Esophagus (tissue), 2 donors: Measurements from ENCODE around the gene METRNL. TPM values are rescaled to one million over a fixed set of nuclear protein-coding genes. Genes with fewer than 3 reads are reported as not detected.

ENCODE experiments used
- H3K27ac ChIP-seq, 2 donors: one replicate each; pipeline ENCODE4 v1.5.1; 2013; ENCODE audit warnings: low read depth in 2 of 2, mild to moderate bottlenecking in 2 of 2, inconsistent platforms in 1 of 2, low read length in 1 of 2, moderate library complexity in 1 of 2
- H3K27me3 ChIP-seq, 2 donors: one replicate each; pipeline ENCODE4 v1.6.1; 2013; ENCODE audit warnings: low read length in 2 of 2, control low read depth in 1 of 2, mild to moderate bottlenecking in 1 of 2; ENCODE audit not compliant: insufficient read depth in 2 of 2, control insufficient read depth in 1 of 2
- H3K36me3 ChIP-seq, 2 donors: one replicate each; pipeline ENCODE4 v1.6.1; 2013; ENCODE audit warnings: low read length in 1 of 2; ENCODE audit not compliant: control insufficient read depth in 2 of 2, insufficient read depth in 2 of 2
- H3K4me1 ChIP-seq, 2 donors: one replicate each; pipeline ENCODE4 v1.6.1; 2013; ENCODE audit warnings: low read length in 1 of 2; ENCODE audit not compliant: control insufficient read depth in 2 of 2, insufficient read depth in 2 of 2
- H3K4me3 ChIP-seq, 2 donors: one replicate each; pipeline ENCODE4 v1.5.1; 2013; ENCODE audit warnings: low read length in 2 of 2, mild to moderate bottlenecking in 2 of 2, low read depth in 1 of 2, moderate library complexity in 1 of 2
- H3K9me3 ChIP-seq, 2 donors: one replicate each; pipeline ENCODE4 v1.6.1; 2013; ENCODE audit warnings: mild to moderate bottlenecking in 2 of 2, low read depth in 1 of 2, low read length in 1 of 2, moderate library complexity in 1 of 2; ENCODE audit not compliant: control insufficient read depth in 2 of 2, insufficient read depth in 1 of 2
- WGBS, 2 donors: extraction: QIAGEN DNeasy Blood & Tissue Kit; methylation state at CpG; one replicate each; pipeline ENCODE4 v1.1.7; 2013; 5-methylcytosine and 5-hydroxymethylcytosine counted together
- polyA plus RNA-seq, 2 donors: library from polyadenylated mRNA; stranded (reverse); fragments of 200-250 nt; gene quantifications; one replicate each; pipeline ENCODE4 v1.2.3, GENCODE V29; 2013
- donor health status: healthy with polysubstance abuse.
- donor health status: Bipolar disorder and iron deficiency.

Gene METRNL
- polyA plus RNA-seq, 2 donors = 143 to 169 TPM

DNA sequence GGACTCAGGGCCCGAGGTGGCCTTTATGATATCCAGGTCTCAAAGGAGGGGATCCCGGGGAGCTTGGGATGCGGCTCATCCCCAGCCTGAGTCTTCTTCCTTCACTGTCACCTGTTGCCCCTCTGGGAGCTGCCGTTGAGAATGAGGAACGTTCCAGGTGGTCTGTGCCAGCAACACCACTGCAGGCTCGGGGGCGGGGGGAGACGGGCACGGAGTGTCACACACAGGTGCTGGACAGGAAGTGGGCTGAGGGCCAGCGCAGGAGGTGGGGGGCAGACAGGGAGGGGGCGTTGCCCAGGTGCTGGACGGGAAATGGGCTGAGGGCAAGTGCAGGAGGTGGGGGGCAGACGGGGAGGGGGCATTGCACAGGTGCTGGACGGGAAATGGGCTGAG is 28.2 kb downstream of the METRNL start:
- Histone ChIP-seq H3K27ac (no peak overlapping the region), H3K4me1 (peaks cover 5 to 10% of the 10 kb centered on the region in 2 donors)
- 38 to 45% methylated on average over 14 of the region's 14 CpGs for WGBS, 2 donors

DNA sequence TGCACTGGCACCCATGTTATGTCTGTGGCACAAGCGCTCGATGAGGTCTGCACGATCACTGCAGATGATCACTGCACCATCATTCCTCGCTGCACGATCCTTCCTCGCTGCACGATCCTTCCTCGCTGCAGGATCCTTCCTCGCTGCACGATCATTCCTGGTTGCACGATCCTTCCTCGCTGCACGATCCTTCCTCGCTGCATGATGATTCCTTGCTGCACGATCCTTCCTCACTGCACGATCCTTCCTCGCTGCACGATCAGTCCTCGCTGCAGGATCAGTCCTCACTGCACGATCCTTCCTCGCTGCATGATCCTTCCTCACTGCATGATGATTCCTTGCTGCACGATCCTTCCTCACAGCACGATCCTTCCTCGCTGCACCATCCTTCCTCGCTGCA is 29.3 kb downstream of the METRNL start:
- Histone ChIP-seq H3K36me3 (no peaks in the 10 kb centered on the region), H3K9me3 (no peaks in the 10 kb centered on the region), H3K4me3 (no peak overlapping the region), H3K27ac (no peak overlapping the region), H3K27me3 (no peaks in the 10 kb centered on the region), H3K4me1 (peaks cover 5 to 10% of the 10 kb centered on the region in 2 donors)
- WGBS, 2 donors = 94 to 95% methylated on average over 25 of the region's 25 CpGs

More for the DNA sequence above, 28.2 kb downstream of the METRNL start:
- Histone ChIP-seq H3K27me3 (no peaks in the 10 kb centered on the region), H3K9me3 (no peaks in the 10 kb centered on the region), H3K4me3 (no peak overlapping the region), H3K36me3 (no peaks in the 10 kb centered on the region)

DNA sequence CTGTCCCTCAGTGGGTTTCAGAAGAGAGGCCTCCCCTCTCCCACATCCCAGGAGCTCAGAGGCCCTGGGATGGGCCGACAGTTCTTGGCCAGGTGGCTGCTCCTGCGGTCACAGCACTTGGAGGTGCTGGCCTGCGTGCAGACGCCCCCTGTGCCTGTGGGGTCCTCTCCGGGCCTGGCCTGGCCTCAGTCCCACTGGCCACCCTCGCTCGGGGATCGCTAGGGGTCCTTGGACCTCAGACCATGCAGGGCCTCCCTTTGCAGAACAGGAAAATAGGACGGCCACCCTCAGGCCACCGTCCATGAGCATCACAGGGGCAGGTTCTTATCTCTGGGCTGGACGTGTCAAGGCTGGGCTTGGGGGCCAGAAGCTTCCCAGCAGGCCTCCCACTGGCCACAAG is 30.0 kb downstream of the METRNL start:
- no peaks in the 10 kb centered on the region for H3K27me3 ChIP-seq
- WGBS, 2 donors = 67% methylated on average over 11 of the region's 11 CpGs
- H3K4me3 ChIP-seq = no peak overlapping the region
- peak overlapping the region in 1 of 2 donors; percentile 17 for H3K27ac ChIP-seq
- H3K9me3 ChIP-seq = no peaks in the 10 kb centered on the region
- no peaks in the 10 kb centered on the region for H3K36me3 ChIP-seq
- H3K4me1 ChIP-seq = peaks cover 5 to 10% of the 10 kb centered on the region in 2 donors

- peak overlapping the region; percentile 33 to 53 for H3K27ac ChIP-seq
- peak overlapping the region; percentile 25 for H3K4me3 ChIP-seq
- H3K27me3 ChIP-seq = no peaks in the 10 kb centered on the region
- peaks cover 5 to 10% of the 10 kb centered on the region in 2 donors for H3K4me1 ChIP-seq
- 27 to 29% methylated on average over 37 of the region's 37 CpGs for WGBS, 2 donors
- no peaks in the 10 kb centered on the region for H3K36me3 ChIP-seq
- no peaks in the 10 kb centered on the region for H3K9me3 ChIP-seq
These were observed 30.6 kb downstream of the METRNL start for GRCh38 chr17:83109793-83110645.

DNA sequence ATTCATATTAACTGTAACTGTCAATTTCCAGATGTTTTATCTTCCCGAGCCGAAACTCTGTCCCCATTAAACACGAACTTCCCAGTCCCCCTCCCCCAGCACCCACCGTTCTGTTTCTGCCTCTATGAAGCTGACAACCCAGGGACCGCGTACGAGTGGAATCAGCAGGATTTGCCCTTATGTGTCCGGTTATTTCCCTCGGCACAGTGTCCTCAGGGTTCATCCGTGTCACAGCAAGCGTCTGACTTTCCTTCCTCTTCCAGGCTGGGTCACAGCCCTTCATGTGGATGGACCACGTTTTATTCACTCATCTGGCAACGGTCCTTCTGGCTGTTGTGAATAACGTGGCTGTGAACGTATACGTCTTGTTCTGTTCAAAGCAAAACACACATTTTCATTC is 31.3 kb downstream of the METRNL start:
- H3K4me1 ChIP-seq = peaks cover 5 to 10% of the 10 kb centered on the region in 2 donors
- H3K4me3 ChIP-seq = no peak overlapping the region
- no peaks in the 10 kb centered on the region for H3K36me3 ChIP-seq
- WGBS, 2 donors = 32 to 40% methylated on average over 16 of the region's 16 CpGs
- no peaks in the 10 kb centered on the region for H3K9me3 ChIP-seq
- no peaks in the 10 kb centered on the region for H3K27me3 ChIP-seq
- H3K27ac ChIP-seq = no peak overlapping the region

DNA sequence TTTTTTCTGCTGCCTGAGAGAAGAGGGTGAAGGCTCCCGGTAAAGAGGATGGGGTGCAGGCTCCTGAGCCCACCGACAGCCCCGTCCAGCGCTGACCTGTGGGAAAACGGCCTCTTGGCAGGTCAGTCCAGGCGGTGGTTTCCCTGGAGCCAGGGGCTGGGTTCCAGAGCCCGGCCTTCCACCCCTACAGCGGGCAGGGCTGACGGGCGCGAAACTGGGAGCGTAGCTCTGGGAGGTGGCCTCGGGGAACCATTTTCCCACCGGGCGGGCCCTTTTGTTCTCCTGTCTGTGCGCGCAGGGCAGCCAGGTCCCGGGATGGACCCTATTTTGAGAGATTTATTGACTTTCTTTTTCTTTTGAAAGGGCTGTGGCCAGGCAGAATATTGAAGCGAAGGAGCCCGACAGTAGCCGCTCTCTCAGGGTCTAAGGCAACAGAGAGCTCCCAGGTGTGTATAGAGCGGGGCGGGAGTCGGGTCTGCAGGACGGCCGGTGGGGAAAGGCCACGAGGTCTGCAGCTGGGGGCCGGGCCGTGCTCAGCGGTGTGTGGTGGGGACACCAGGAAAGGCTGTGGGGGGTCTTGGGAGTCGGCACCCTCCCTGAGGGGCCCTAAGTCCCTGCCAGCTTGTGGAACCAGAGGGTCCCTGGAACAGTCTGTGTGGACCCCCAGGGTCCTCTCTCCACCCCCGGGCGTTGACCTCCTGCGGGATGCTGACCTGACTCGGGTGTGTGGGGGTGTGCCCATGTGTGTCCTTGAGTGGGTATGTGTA is 32.3 kb downstream of the METRNL start:
- Histone ChIP-seq H3K27ac (no peak overlapping the region), H3K27me3 (no peaks in the 10 kb centered on the region), H3K36me3 (no peaks in the 10 kb centered on the region), H3K4me1 (peaks cover 5 to 10% of the 10 kb centered on the region in 2 donors), H3K4me3 (no peak overlapping the region), H3K9me3 (no peaks in the 10 kb centered on the region)
- 69 to 79% methylated on average over 34 to 35 of the region's 35 CpGs for WGBS, 2 donors

DNA sequence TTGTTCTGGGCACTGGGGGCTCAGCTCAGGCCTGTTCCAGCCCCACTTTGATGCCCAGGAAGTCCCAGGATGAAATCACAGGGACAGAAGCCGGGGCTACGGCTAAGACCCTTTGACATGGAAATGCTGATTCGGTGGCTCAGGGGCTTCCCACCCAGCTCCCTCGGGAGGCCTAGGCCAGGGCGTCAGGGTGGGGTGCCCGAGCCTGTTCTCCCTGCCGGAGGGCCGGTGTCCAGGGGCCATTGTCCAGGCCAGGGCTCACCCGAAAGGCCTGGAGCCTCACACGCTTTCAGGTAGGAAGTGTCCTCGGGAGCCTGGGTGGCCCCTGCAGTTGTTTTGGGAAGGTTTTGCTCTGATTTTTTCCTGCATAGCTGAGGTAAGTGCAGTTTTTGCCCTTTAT is 34.0 kb downstream of the METRNL start:
- Histone ChIP-seq H3K36me3 (no peaks in the 10 kb centered on the region), H3K4me1 (peaks cover 5 to 8% of the 10 kb centered on the region in 2 donors), H3K27ac (no peak overlapping the region), H3K27me3 (no peaks in the 10 kb centered on the region), H3K9me3 (no peaks in the 10 kb centered on the region), H3K4me3 (no peak overlapping the region)
- WGBS, 2 donors = 90 to 91% methylated on average over 11 of the region's 11 CpGs

- Histone ChIP-seq H3K27me3 (no peaks in the 10 kb centered on the region), H3K9me3 (no peaks in the 10 kb centered on the region), H3K36me3 (no peaks in the 10 kb centered on the region), H3K4me1 (peaks cover 5 to 8% of the 10 kb centered on the region in 2 donors), H3K4me3 (no peak overlapping the region), H3K27ac (no peak overlapping the region)
- 90 to 93% methylated on average over 22 of the region's 22 CpGs for WGBS, 2 donors
These were observed 34.4 kb downstream of the METRNL start for GRCh38 chr17:83113792-83114191.

- 90 to 93% methylated on average over 15 of the region's 15 CpGs for WGBS, 2 donors
- Histone ChIP-seq H3K9me3 (no peaks in the 10 kb centered on the region), H3K4me1 (peaks cover 0 to 5% of the 10 kb centered on the region in 2 donors), H3K4me3 (no peak overlapping the region), H3K27ac (no peak overlapping the region), H3K27me3 (no peaks in the 10 kb centered on the region), H3K36me3 (no peaks in the 10 kb centered on the region)
These were observed 35.3 kb downstream of the METRNL start for GRCh38 chr17:83114706-83115105.
